ENCODE measurements around the gene EXOSC10.

GRCh38 chr1:11051781-11052511 lies 47.7 kb downstream of the EXOSC10 start:
- TF ChIP-seq POLR2A (IDR thresholded peaks at IDR 0.05; ENCODE audit: low read length): no peak
- TF ChIP-seq GATA1 (IDR thresholded peaks at IDR 0.05; ENCODE audit: low read depth, low read length): no peak
